Measurements from ENCODE around the gene ENO1. TPM values are rescaled to one million over a fixed set of nuclear protein-coding genes. Genes with fewer than 3 reads are reported as not detected.

The ENO1 gene
- total and polyA plus RNA-seq, 10 of the 15 experiments (the other 5 are each of a cell fraction or from before 2014, with no cell fraction given), result 1,850 to 4,219 (median 2,331) TPM

DNA sequence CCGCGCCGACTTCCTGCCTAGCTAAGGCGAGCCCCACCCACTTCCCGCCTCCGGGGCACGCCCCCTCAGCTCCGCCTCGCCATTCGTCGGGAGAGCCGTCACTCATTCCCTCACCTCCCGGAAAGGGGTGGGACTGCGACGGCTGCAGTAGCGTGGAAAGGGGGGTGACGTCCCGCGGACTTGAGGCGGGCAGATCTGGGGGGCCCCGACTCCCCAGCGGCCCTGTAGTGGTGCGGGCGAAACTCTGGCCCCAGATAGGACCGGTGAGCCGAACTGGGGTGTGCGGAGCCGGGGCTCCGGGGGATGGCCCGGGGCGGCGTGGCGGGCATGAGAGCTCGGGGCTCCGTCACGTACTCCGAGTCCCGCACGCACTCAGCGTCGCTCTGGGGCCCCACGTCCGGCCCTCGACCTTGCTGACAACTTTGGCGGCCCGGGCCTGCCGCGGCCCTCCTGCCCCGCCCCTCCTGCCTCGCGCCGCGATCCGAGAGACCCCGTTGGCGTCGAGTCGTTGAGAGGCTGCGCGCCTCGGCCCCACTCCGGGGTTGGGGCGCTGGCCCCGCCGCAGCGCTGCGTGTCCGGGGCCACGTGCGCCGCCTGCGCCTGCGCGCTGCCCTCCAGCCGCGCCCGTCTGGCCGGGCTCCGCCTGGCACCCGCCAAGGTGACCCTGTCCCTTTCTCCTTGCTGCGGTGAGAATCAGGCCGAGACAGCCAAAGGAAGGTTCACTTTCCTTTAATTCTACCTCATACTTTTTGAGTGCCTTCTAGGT, 395 bp upstream of the ENO1 start (continued):
- TF ChIP-seq BCL11A (IDR thresholded peaks at IDR 0.05; ENCODE audit: low read depth, low read length) (no peak), SMAD1 (IDR thresholded peaks at IDR 0.05; ENCODE audit: low read depth, partially characterized antibody) (no peak), EP300 (IDR thresholded peaks at IDR 0.05; ENCODE audit: borderline replicate concordance in 1 of 2, control insufficient read depth in 1 of 2, low read depth in 2 of 2, low read length in 2 of 2) (0 out of 4 replicates have a peak, but pooled peaks of 1 of the 2 experiments have one; percentile 8), BMI1 (IDR thresholded peaks at IDR 0.05; ENCODE audit: borderline replicate concordance) (no peak), POLR2A (IDR thresholded peaks at IDR 0.05; ENCODE audit: low read depth, low read length) (peak; percentile 85), MTA2 (IDR thresholded peaks at IDR 0.05; ENCODE audit: low read depth) (no peak), CHD4 (IDR thresholded peaks at IDR 0.05) (no peak), SIN3A (IDR thresholded peaks at IDR 0.05; ENCODE audit: low read depth, low read length) (peak; percentile 69), NRF1 (conservative IDR thresholded peaks at IDR 0.05; ENCODE audit: low read depth, low read length) (peak; percentile 85), DPF2 (IDR thresholded peaks at IDR 0.05) (peak; percentile 99), HDGF (IDR thresholded peaks at IDR 0.05) (peak; percentile 71; the same call in 1 of the 2 replicates), EED (IDR thresholded peaks at IDR 0.05; ENCODE audit: low read depth) (peak; percentile 9; the same call in 1 of the 2 replicates), PML (IDR thresholded peaks at IDR 0.05; ENCODE audit: low read length) (no peak; the same call in none of the 2 replicates), JUNB (IDR thresholded peaks at IDR 0.05) (no peak), STAT3 (IDR thresholded peaks at IDR 0.05; ENCODE audit: low read depth, low read length) (no peak), CBX5 (IDR thresholded peaks at IDR 0.05; ENCODE audit: low read depth) (no peak), ZNF217 (IDR thresholded peaks at IDR 0.05) (peak; percentile 77; the same call in 1 of the 2 replicates)
- TF ChIP-seq, protein P1, sequence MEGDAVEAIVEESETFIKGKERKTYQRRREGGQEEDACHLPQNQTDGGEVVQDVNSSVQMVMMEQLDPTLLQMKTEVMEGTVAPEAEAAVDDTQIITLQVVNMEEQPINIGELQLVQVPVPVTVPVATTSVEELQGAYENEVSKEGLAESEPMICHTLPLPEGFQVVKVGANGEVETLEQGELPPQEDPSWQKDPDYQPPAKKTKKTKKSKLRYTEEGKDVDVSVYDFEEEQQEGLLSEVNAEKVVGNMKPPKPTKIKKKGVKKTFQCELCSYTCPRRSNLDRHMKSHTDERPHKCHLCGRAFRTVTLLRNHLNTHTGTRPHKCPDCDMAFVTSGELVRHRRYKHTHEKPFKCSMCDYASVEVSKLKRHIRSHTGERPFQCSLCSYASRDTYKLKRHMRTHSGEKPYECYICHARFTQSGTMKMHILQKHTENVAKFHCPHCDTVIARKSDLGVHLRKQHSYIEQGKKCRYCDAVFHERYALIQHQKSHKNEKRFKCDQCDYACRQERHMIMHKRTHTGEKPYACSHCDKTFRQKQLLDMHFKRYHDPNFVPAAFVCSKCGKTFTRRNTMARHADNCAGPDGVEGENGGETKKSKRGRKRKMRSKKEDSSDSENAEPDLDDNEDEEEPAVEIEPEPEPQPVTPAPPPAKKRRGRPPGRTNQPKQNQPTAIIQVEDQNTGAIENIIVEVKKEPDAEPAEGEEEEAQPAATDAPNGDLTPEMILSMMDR (IDR thresholded peaks at IDR 0.05 in 2 of 3, conservative IDR thresholded peaks at IDR 0.05 in 1 of 3; ENCODE audit: control insufficient read depth in 2 of 3, extremely low read depth in 1 of 3, insufficient read depth in 1 of 3, low read depth in 3 of 3, low read length in 3 of 3), result peak in 1 of 3 experiments; percentile 13; a peak in 1 of 6 replicates
- TF ChIP-seq, protein P2, sequence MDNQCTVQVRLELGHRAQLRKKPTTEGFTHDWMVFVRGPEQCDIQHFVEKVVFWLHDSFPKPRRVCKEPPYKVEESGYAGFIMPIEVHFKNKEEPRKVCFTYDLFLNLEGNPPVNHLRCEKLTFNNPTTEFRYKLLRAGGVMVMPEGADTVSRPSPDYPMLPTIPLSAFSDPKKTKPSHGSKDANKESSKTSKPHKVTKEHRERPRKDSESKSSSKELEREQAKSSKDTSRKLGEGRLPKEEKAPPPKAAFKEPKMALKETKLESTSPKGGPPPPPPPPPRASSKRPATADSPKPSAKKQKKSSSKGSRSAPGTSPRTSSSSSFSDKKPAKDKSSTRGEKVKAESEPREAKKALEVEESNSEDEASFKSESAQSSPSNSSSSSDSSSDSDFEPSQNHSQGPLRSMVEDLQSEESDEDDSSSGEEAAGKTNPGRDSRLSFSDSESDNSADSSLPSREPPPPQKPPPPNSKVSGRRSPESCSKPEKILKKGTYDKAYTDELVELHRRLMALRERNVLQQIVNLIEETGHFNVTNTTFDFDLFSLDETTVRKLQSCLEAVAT (IDR thresholded peaks at IDR 0.05), result no peak
- TF ChIP-seq, protein P3, sequence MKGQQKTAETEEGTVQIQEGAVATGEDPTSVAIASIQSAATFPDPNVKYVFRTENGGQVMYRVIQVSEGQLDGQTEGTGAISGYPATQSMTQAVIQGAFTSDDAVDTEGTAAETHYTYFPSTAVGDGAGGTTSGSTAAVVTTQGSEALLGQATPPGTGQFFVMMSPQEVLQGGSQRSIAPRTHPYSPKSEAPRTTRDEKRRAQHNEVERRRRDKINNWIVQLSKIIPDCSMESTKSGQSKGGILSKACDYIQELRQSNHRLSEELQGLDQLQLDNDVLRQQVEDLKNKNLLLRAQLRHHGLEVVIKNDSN (IDR thresholded peaks at IDR 0.05; ENCODE audit: borderline replicate concordance, extremely low read length, insufficient read depth, low read depth, low read length), result peak; percentile 96
- TF ChIP-seq, protein P4, sequence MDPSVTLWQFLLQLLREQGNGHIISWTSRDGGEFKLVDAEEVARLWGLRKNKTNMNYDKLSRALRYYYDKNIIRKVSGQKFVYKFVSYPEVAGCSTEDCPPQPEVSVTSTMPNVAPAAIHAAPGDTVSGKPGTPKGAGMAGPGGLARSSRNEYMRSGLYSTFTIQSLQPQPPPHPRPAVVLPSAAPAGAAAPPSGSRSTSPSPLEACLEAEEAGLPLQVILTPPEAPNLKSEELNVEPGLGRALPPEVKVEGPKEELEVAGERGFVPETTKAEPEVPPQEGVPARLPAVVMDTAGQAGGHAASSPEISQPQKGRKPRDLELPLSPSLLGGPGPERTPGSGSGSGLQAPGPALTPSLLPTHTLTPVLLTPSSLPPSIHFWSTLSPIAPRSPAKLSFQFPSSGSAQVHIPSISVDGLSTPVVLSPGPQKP (IDR thresholded peaks at IDR 0.05; ENCODE audit: low read depth, low read length), result 0 out of 2 replicates have a peak, but pooled peaks have one; percentile 35
- TF ChIP-seq, protein P5, sequence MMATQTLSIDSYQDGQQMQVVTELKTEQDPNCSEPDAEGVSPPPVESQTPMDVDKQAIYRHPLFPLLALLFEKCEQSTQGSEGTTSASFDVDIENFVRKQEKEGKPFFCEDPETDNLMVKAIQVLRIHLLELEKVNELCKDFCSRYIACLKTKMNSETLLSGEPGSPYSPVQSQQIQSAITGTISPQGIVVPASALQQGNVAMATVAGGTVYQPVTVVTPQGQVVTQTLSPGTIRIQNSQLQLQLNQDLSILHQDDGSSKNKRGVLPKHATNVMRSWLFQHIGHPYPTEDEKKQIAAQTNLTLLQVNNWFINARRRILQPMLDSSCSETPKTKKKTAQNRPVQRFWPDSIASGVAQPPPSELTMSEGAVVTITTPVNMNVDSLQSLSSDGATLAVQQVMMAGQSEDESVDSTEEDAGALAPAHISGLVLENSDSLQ (IDR thresholded peaks at IDR 0.05), result peak; percentile 100
- TF ChIP-seq, protein P6, sequence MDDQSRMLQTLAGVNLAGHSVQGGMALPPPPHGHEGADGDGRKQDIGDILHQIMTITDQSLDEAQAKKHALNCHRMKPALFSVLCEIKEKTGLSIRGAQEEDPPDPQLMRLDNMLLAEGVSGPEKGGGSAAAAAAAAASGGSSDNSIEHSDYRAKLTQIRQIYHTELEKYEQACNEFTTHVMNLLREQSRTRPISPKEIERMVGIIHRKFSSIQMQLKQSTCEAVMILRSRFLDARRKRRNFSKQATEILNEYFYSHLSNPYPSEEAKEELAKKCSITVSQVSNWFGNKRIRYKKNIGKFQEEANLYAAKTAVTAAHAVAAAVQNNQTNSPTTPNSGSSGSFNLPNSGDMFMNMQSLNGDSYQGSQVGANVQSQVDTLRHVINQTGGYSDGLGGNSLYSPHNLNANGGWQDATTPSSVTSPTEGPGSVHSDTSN (IDR thresholded peaks at IDR 0.05; ENCODE audit: insufficient replicate concordance, low read depth, low read length), result peak; percentile 99

Measured in GM12878 (cell line).